Endothelial cell of hepatic sinusoid (primary cell): ENCODE data around the gene IFT122.

Experiments used
- in situ Hi-C: cut with HindIII; loops from 2 replicates; pipeline ENCODE4 v1.10.0; 2017; ENCODE audit warnings: low sequenced_read_pairs

IFT122 gene

DNA sequence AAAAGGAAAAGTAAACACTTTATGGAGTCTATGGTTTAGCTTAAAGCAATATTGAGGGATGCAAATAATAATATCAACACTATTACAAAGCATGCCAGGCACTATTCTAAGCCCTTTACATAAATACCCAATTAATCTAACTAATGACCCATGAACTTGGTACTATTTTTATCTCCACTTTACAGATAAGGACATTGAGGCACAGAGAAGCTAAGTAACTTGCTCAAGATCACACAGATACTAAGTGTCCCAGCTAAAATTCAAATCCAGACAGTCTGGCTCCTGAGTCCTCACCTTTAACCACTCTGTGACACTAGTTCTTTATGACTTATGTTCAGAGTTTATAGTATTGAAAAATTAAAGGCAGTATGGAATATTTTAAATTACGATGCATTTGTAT is 5.9 kb upstream of the IFT122 start:
- in situ Hi-C loops = no loop called here

DNA sequence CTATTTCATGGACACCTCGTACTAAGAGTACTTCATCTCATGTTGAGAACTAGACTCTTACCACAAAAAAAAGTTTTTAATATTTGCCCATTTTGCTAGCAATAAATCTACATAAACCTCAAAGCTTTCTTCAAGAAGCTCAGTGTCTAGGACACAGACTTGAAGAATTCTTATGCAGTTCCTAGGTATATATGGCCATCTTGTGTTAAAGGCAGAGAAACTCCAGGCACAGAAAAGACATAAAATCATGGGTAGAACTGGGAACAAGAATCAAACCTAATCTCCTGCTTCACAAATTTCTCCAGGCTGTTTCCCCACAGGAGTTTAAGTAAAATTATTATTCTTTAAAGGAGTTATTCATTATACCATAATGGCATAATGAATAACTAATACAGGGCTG is 4.7 kb upstream of the IFT122 start:
- in situ Hi-C loops = no loop called here

DNA sequence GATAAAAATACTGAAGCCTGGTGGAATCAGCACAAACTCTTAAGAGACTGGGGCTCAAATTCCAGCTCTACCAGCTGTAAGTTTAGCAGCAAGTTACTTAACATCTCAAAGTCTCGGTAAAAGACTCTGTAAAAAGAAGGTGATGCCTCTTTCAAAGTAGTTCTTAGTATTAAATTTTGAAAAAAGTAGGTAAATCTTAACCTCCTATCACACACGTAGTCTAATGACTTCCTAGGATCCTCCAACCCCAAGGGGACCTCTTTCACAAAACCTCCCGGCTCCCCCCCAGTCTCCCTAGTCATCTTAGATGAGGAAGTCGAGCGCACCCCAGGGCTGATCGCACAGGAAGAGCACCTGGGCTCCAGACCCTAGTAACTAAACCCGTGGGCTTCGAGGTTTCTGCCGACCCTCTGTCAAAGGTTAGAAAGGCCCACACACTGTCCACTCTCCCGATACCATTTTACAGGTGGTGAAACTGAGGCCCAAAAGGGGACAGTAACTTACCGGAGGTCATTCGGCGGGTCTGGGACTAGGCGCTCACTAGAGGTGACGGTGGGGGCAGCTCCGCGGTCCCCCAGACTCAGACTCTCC is 703 bp upstream of the IFT122 start:
- in situ Hi-C loops = no loop called here

DNA sequence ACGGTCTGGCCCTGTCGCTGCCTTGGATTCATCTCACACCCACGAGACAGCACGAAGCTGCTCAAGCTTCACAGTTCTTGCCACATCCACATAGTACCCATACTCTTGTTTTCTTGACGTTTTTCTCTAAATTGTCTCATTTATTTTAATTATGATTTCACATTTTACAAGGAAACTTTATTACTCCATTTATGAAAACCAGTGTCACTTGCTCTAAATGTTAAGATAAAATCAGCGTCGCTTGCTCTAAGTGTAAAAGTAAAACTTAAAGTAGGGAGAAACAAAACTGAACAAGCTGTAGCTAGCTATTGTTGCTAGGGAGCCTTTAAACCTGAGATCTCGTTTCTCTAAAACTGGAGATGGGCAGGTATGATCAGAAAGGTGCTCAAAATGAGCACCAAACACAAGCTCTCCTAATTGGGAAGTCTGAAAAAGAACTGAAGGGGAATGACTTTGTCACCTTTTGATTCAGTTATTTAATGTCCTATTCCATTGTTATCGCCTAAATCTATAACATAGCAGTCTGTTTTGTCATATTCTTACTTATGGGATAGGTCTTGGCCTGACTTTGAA is 680 bp downstream of the IFT122 start:
- in situ Hi-C loops = loop anchor here (5.0 kb wide), 2 partner anchors 102 to 387 kb away; partner anchors contain the start of gene H1-8

DNA sequence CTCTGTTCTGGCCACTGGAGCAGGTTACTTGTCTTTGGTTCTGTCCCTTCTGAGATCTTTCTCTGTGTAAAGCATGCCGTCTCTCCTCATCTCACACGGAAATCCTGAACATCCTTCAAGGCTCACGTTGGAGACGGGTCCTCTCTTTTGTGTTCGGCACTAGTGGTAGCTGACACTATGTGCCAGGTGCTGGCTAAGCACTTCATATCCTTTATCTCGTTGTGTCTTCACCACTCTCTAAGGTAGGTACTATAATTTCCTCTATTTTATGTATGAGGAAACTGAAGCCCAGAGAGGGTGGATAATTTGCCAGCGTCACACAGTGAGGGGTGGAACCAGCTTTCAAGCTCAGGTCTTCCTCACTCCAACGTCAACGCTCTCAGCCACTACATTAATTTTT is 1.2 kb downstream of the IFT122 start:
- in situ Hi-C loops = loop anchor here (5.0 kb wide), 2 partner anchors 101 to 386 kb away; partner anchors contain the start of gene H1-8

DNA sequence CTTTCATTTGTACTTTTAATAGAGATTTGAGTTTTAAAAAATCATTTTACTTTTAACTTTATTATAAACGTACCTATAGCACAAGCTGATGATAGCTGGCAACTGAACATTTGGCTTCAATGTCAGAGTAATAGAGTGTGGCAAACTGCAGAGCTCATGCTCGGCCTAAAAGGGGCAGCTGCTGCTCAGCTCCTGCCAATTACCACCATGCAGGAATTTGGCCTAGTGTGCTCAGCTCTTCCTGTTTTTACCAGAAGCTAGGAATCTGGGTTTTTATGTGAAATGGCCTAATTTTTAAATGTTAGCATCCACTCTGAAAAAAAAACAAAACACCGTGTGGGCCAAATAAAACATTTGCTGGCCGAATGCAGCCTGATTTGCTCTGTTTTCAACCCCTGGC is 1.8 kb downstream of the IFT122 start:
- in situ Hi-C loops = loop anchor here (5.0 kb wide), 2 partner anchors 101 to 386 kb away; partner anchors contain the start of gene H1-8

DNA sequence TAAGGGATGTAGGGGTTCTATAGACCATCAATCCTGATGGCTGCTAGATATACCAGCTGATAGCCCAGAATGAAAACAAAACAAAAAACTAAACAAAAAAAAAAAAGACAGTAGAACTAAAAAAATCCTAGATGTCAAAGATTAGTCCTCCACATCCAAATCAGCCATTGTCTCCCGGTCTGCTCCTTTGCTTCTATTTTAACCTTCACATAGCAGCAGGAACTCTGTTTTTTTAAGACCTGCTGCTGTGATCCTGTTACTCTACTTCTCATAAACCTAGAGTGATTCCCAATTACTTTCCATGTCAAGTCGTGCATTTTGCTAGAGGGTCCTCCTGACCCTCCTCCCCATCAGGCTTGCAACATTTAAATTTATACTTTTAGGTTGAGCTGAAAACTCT is 2.5 kb downstream of the IFT122 start:
- in situ Hi-C loops = loop anchor here (5.0 kb wide), 2 partner anchors 100 to 385 kb away; partner anchors contain the start of gene H1-8

DNA sequence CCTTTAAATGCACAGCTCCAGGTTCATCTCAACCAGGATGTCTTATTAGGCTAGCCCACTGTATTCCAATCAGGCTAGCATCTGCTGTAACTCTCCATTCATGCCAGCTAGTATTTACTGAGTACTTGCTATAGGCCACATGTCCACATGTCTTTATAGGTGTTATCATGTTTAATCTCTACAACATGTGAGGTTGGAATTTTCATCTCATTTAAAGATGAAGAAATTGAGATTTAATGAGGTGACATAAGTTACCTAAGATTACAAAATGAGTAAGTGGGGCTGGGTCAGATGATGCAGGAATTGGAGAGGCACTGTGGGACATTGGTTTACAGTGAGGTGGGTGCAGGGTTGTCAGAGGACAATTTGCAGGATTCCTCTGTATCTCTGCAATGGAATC is 2.9 kb downstream of the IFT122 start:
- in situ Hi-C loops = loop anchor here (5.0 kb wide), 2 partner anchors 99 to 384 kb away; partner anchors contain the start of gene H1-8

DNA sequence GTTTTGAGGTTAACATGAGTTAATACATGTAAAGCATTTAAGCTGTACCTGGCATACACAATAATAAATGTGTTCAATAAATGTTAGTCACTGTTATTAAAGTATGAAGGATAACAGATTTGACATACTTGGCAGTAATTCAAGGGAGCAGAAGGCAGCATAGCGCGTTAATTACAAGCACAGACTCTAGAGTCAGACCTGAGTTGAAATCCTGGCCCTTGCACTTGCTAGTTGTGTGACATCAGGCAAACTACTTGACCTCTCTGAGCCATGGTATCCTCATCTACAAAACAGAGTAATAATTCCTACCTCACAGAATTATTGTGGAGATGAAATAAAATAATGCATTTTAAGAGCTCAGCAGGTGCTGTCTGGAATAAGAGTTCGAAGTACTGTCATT is 5.4 kb downstream of the IFT122 start:
- in situ Hi-C loops = no loop called here

DNA sequence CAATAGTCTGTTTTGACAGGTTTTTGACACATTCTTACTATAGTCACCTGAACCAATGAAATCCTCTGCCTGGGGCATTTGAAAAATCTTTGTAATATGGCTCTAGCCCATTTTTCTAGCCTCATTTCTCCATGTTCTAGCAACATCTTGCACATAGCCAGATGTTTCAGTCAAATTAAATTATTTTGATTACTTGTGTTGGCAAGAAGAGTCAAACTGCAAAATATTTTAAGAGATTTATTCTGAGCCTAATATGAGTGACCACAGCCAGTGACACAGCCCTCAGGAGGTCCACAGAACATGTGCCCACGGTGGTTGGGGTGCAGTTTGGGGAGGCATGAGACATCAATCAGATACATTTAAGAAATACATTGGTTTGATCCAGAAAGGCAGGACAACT is 6.9 kb downstream of the IFT122 start:
- in situ Hi-C loops = no loop called here

DNA sequence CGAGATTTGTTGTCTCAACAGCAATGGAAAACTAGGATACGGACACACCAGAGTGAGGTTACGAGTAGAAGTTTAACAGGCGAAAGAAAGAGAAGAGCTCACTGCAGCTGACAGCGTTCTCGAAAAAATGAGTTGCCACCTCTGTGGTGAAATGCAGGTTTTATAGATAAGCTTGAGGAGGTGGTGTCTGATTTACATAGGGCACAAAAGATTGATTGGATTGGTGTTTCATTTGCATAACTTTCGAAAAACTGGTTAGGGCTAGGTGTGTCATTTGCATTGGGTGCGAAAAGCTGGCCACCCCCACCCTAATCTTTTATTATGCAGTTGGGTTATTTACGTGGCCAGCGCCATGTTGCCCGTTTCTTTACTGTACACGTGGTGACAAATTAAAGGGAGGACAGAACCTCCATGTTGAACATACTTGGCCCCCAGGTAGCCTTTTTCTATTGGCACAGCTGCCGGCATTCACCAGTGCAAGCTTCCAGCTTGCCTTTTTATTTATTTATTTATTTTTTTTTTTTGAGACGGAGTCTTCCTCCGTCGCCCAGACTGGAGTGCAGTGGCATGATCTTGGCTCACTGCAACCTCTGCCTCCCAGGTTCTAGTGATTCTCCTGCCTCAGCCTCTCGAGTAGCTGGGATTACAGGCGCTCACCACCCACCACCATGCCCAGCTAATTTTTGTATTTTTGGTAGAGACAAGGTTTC is 8.3 kb downstream of the IFT122 start:
- in situ Hi-C loops = no loop called here

DNA sequence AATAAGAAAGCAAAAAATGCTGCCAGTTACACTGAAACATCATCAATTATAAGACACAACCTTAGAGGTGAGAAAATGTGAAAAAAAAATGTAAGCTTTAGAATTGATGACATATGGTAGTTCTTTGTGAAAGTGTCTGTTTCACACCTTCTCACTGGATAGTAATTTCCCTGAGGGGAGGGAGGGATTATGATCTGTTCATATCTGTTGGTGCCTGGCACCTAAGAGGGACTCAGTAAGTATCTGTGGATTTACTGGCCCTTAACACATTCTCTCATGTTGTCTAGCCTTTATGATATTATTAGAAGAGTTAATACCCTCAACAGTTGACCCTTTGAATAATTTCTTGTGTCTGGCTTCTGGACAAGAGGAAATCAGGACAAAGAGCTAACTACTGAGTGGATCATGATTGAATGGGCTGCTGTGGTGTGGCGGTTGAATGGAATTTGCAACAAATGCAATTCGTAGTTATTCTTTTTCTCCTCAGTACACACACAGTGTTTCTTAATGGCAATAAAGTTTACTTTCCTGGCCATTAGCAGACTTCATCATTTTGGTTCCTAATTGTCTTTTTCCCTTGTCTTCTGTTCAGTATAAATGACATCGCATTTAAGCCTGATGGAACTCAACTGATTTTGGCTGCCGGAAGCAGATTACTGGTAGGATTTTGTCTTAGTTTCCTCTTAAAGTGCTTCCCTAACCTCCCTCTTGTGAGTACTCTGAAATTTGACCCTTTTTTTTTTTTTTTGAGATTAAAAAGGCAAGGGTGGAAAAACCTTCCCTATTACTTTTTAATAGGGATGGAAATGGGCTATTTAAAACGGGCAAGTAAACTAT is 9.5 kb downstream of the IFT122 start:
- in situ Hi-C loops = no loop called here

DNA sequence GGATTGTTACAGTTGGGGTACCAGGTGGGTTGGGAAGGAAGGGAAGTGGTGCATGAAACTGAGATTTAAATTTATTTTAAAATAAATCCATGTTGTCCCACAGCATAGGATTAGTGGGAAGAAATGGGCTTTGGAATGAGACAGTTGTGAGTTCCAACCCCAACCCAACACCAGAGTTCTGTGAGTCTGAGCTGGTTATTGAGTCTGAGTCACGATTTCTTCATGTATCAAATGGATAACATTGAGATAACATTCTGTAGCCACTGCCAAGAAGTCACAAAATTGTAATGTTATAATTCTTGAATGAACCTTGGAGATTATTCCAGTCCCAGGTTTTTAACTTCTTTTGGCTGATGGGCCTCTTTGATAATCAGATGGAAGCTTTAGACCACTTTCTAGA is 13.7 kb downstream of the IFT122 start:
- in situ Hi-C loops = no loop called here

DNA sequence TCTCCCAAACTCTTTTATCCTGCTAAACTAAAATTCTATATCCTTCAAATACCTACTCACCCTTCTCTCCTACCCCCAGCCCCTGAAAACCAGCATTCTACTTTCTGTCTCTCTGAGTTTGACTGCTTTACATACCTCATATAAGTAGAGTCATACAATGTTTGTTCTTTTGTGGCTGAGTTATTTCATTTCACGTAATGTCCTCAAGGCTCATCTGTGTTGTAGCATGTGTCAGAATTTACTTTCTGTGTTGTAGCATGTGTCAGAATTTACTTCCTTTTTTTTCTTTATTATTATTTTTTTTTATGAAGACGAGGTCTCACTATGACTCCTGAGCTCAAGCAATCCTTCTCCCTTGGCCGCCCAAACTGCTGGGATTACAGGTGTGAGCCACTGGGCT is 20.1 kb downstream of the IFT122 start:
- in situ Hi-C loops = no loop called here

DNA sequence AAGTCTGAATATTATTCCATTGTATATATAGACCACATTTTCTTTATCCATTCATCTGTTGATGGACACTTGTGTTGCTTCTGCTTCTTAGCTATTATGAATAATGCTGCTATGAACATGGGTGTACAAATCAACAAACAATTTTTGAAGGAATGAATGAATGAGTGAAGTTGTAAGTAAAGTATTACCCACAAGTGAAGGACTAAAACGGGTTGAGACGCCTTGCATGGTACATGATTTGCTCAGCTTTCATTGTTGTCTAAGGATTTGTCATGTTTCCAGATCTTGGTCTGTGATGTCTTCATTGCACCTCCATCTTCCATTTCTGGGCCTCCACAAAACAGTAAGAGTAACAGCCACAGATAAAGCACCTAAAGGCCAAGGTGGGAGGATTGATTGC is 20.5 kb downstream of the IFT122 start:
- in situ Hi-C loops = no loop called here

DNA sequence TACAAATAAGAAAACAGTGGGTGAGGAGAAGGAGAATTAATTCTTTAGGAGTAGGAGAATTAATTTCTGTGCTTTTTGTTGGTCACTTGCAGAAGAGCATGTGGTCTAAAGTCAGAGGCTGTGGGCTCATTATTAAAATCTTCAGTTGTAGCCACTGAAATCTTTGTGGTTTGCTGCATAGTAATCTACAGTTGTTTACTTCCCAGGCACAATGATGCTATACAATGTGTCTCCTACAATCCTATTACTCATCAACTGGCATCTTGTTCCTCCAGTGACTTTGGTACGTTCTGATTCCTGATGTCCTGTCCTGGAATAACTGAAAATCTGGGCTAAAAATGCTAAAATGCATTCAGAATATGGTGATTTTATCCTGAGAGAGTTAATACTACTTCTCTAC is 21.0 kb downstream of the IFT122 start:
- in situ Hi-C loops = no loop called here

DNA sequence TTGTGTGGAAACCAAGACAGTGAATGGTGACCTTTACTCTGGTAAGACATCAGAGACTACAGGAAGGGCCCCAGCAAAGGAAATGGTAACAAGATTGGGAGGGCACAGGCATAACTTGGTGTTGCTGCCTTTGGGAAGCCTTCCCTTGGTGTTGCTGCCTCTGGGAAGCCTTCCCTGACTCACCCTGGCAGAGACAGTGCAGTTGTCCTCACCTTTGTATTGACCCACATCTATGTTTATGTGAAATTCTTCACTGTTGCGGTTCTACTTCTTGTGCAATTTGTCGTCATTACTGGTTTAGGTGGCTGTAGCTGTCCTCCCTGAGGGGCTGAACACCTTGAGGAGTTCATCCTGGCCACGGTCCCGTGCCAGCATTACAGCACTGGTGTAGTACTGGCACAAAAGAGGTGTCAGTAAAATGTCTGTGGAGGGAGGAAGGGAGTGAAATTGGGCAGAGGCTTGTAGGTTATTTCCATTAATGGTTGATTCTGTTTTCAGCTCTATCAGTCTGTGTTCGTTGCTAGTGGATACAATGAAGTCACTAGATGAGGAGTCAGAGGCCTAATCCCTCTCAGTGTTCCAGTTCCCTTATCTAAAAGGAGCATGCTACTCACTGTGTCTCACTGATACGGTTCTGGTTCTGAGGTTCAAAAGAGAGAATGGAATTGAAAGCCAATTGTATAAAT is 21.6 kb downstream of the IFT122 start:
- in situ Hi-C loops = no loop called here

DNA sequence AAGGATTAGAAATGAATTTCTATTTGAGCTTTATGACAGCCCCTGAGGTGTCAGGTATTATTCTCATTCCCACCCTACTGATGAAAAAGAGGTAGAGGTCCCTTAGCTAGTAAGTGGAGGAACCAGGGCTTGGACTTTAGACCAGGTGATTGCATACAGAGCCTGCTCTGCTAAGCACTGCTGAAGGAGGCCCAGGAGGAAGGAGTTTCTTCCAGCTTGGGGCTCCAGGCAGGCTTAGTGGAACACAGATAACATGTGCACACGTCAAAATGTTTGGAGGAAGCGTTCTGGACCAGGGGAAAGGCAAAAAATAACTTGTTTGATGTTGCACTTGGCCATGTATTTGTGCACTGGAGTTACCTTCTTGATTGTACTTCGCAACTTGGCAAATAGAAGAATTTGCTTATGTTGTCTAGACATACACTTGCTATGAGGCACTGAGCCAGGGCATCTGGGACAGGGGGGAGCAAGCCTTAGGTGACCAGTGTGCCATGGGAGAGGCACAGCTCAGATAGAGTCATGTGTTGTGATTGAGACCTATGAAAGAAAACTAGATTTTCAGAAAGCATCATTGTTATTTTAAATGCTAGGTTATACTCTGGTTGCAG is 22.4 kb downstream of the IFT122 start:
- in situ Hi-C loops = no loop called here

DNA sequence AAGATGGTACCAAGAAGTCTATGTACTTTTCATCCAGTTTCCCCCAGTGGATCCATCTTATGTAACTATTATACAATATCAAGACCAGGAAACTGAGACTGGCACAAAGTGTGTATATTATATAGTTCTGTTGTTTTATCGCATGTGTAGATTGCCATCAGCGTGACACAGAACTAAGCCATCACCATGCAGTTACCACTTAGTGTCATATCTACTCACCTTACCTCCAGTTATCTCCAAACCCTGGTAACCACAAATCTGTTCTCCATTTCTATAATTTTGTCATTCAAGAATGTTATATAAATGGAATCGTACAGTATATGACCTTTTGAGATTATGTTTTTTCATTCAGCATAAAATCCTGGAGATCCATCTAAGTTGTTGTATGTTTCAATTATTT is 23.1 kb downstream of the IFT122 start:
- in situ Hi-C loops = no loop called here

DNA sequence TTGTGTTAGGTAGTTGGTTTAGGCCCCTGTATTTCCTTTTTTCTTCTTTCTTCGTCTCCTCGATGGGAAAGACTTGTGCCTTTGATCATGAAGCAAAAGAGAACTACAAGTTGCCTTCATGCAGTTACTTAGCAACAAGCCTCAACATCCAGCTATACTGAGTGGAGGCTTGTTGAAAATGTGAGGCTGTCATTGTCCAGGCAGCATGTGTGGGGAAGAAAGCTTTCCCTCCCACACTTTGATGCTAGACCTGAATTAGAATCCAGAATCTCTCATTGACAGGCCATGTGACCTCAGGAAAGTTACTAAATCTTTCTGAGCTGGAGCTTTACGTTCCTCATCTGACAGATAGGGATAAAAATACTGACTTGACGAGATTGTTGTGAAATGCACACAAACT is 23.7 kb downstream of the IFT122 start:
- in situ Hi-C loops = no loop called here
